Bronchial smooth muscle cell (primary cell): ENCODE results near the gene MAGI3. TPM values are rescaled to one million over a fixed set of nuclear protein-coding genes. Genes with fewer than 3 reads are reported as not detected.

Source experiments
- total RNA-seq: library from RNA; depleted of rRNA; stranded (reverse); fragments of >200 nt; gene quantifications from 2 replicates; pipeline ENCODE4 v1.2.1, GENCODE V29; 2014

The MAGI3 gene
- total RNA-seq = 10.9 and 11.2 TPM in 2 replicates

GRCh38 chr1:113389953-113390834, at the start of gene MAGI3:
MAGI3 (plus strand) TSS chr1:113390515; CDS start chr1:113391034, 519 bp downstream.

